GM21723 (cell line): ENCODE measurements around the gene CCDC74B.
"Not testable (repeated sequence)": the region's sequence is repeated elsewhere in the genome, so short reads cannot be mapped to it uniquely, and the experiment has no call there.

ENCODE experiments used
- ATAC-seq: cut with Tn5 transposase; IDR thresholded peaks from one replicate; pipeline ENCODE4 v1.9.1; 2021; ENCODE audit warnings: mild to moderate bottlenecking, moderate library complexity; ENCODE audit not compliant: unreplicated experiment

The CCDC74B gene

GRCh38 chr2:130145006-130145414, at the start of gene CCDC74B:
TSS of gene CCDC74B (minus strand) at chr2:130145112. CDS start at chr2:130144996, 116 bp downstream.
- peak; percentile 92 for ATAC-seq

DNA sequence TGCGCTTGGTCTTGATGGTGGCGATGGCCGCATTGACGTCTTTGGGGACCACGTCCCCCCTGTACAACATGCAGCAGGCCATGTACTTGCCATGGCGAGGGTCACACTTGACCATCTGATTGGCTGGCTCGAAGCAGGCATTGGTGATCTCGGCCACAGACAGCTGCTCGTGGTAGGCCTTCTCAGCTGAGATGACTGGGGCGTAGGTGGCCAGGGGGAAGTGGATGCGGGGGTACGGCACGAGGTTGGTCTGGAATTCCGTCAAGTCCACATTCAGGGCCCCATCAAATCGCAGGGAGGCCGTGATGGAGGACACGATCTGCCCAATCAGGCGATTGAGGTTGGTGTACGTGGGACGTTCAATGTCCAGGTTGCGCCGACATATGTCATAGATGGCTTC, 48.9 kb upstream of the CCDC74B start:
- ATAC-seq, result not testable (repeated sequence)

DNA sequence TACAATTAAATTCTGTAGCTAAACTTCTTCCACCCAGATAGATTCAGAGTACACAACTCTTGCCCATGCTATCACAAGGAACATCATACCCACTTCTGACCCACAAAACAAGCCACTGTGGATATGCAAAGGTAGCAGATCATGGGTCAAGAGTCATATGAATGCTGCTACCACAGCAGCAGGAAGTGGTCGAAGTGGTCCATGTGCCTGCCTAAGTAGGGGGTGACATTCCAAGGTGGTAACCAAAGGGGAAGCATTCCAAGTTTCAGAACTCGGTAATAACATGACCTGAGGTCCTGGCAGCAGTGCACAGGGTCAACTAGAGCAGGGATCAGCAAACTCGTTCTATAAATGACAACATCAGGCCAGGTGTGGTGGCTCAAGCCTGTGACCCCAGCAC, 47.5 kb upstream of the CCDC74B start:
- not testable (repeated sequence) for ATAC-seq

- not testable (repeated sequence) for ATAC-seq
Measured at GRCh38 chr2:130191319-130191718, 46.4 kb upstream of the CCDC74B start.

- ATAC-seq, result no peak
Measured at GRCh38 chr2:130190237-130190636, 45.3 kb upstream of the CCDC74B start.

- not testable (repeated sequence) for ATAC-seq
Measured at GRCh38 chr2:130188958-130189357, 44.0 kb upstream of the CCDC74B start.

- ATAC-seq, result not testable (repeated sequence)
Measured at GRCh38 chr2:130187859-130188792, 43.2 kb upstream of the CCDC74B start.

DNA sequence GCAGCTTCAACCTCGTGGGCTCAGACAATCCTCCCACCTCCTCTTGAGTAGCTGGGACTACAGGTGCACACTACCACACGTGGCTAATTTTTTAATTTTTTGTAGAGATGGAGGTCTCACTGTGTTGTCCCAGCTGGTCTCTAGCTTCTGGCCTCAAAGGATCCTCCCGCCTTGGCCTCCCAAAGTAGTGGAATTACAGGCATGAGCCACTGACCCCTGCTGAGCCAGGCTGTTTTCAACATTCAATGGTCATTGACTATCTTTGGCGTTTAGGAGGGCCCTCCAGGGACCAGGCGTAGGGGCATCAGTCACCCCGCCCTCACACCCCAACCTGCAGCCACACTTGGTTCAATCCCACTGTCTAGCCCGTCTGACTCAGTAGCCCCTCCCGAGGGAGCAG, 42.4 kb upstream of the CCDC74B start:
- ATAC-seq, result no peak

DNA sequence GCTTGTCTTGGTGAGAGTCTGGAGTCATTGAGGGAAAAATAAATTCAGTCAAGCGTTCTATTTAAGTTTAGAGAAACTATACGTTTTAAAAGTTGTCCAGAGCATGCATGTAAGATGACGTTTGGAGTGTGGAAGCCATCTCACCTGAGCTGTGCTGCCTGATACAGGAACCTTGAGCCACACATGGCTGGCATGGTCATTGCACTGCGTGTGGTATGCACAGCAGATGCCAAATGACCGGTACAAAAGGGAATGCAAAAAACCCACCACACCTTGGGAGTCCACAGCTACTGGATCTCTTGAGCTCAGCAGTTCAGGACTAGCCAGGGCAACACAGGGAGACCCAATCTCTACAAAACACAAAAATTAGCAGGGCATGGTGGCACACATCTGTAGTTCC, 41.5 kb upstream of the CCDC74B start:
- ATAC-seq, result no peak

DNA sequence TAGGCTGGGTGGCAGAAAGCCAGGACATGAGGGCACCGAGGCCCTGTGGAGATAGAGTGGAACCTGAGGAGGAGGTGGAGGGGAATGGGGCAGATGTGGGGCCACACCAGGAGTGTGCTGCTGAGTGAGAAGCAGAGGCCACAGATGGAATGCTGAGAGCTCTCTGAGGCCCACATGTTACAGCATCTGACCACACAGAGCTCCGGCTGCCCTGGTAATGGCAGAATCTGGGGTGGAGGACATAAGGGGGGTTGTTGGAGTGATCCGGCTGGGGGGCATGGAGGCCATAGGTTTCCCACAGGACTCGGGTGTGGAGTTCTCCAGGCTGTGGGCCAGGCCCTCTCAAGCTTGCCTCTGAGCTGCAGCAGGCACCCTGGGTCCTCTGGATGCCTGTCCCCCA, 41.0 kb upstream of the CCDC74B start:
- no peak for ATAC-seq

DNA sequence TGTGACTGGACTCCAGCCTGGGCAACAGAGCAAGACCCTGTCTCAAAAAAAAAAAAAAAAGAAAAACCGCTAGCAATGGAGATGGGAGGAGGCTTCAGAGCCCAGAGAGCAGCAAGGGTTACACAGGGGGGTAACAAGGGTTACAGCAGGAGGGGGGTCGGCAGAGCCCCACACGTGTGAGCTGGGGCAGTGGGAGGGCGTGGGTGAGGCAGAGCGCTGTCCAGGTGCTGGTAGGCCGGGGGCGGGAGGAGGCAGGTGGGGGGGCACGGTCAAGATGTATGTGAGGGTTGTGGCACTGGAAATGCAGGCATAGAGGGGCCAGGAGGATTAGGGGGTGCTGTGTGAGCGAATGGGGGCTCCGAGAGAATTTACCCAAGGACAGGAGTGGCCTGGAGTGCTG, 40.5 kb upstream of the CCDC74B start:
- no peak for ATAC-seq

GRCh38 chr2:130183512-130184373, 38.8 kb upstream of the CCDC74B start:
- ATAC-seq, result no peak

- peak; percentile 32 for ATAC-seq
Measured at GRCh38 chr2:130182826-130183511, 38.1 kb upstream of the CCDC74B start.

GRCh38 chr2:130181880-130182682, 37.2 kb upstream of the CCDC74B start, which contains the start of gene MZT2B:
TSS of gene MZT2B (plus strand) at chr2:130182262. CDS start at chr2:130182283, 21 bp downstream.
- ATAC-seq, result peak; percentile 81

- peak; percentile 58 for ATAC-seq
Measured at GRCh38 chr2:130181325-130181879, 36.5 kb upstream of the CCDC74B start, which contains the start of gene SMPD4. TSS of gene SMPD4 (minus strand) at chr2:130181602. CDS start at chr2:130176592, 5,010 bp downstream.

DNA sequence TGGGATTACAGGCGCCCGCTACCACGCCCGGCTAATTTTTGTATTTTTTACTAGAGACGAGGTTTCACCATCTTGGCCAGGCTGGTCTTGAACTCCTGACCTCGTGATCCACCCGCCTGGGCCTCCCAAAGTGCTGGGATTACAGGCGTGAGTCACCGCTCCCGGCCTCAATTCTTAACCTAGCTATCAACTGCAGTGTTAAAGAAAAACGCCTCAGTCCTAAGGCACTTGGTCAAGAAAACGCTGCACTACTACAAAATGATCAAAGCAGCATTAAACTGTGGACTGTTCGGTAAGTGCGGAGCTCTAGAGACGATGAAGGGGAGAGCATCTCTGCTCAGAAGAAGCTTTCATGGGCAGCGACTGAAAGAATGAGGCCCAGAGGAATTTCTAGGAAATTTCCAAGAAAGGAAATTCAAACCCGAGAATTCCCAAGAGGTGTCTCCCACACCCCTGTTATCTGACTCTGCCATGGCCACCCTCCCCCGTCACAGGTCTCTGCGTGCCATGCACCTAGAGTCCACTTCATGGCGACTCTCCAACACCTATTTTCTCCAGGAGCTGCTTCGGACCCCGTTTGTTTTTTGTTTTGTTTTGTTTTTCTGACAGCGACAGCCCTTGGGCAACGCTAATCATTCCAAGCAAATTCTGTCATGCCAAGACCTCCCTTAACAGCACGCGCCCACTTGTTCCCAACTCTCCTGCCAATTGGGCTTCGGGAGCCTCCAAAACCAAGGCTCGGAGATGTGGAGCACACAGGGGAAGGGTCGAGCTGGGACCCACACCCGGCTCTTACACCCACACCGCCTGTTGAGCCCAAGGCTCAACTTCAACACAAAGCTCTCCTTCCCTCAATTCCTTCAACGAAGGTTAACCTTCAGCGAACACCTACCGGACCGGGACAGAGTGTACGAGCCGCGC, 35.8 kb upstream of the CCDC74B start:
- not testable (repeated sequence) for ATAC-seq

DNA sequence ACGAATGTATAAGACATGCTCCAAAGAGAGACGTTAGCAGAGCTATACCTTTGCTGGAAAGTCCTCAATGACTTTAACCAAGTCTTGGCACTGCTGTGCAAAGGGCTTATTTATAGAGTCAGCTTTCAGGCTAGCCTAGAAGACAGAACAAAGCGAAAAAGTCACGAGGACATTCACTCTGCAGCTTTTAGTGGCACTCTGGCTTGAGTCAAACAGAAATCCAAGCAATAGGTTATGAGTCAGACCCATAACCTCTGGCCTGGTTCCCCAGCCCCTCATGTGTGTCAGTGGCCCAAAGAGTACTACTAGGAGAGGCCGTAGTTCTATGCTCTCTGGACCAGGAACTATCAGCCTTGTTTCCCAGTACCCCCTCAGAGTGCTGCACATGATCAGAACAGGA, 30.0 kb upstream of the CCDC74B start:
- peak; percentile 67 for ATAC-seq

DNA sequence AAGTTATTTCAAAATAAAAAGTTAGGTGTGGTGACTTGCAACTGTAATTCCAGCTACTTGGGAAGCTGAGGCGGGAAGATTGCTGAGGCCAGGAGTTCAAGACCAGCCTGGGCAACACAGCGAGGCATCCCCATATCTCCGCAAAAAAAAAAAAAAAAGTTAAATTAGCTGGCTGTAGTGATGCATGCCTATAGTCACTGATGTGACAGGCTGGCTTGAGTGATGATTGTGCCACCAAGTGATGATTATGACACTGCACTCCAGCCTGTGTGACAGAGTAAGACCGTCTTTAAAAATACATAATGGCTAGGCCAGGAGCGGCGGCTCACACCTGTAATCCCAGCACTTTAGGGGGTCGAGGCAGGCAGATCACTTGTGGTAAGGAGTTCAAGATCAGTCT, 25.0 kb upstream of the CCDC74B start:
- no peak for ATAC-seq
